Urinary bladder (tissue), 4 donors: ENCODE measurements around the gene KRT85. TPM values are rescaled to one million over a fixed set of nuclear protein-coding genes. Genes with fewer than 3 reads are reported as not detected.
A peak's percentile ranks its signal among the peaks of the same experiment; 100 is the strongest.
"Not testable (repeated sequence)": the region's sequence is repeated elsewhere in the genome, so short reads cannot be mapped to it uniquely, and the experiment has no call there.

ENCODE experiments used
- DNase-seq: peaks from one replicate; pipeline ENCODE4 v3.0.0-alpha.2; 2015; ENCODE audit errors: extremely low spot score
- H3K27ac ChIP-seq: one replicate; pipeline ENCODE4 v1.5.1; 2013; ENCODE audit warnings: low read depth, mild to moderate bottlenecking, moderate library complexity
- H3K36me3 ChIP-seq: one replicate; pipeline ENCODE4 v1.6.1; 2013; ENCODE audit warnings: mild to moderate bottlenecking, moderate library complexity; ENCODE audit not compliant: insufficient read depth
- H3K4me1 ChIP-seq: one replicate; pipeline ENCODE4 v1.6.1; 2013; ENCODE audit warnings: mild to moderate bottlenecking, moderate library complexity; ENCODE audit not compliant: insufficient read depth
- H3K4me3 ChIP-seq: one replicate; pipeline ENCODE4 v1.5.1; 2013; ENCODE audit warnings: low read depth, low read length
- WGBS: extraction: QIAGEN DNeasy Blood & Tissue Kit; methylation state at CpG from one replicate; pipeline ENCODE4 v1.1.7; 2013; 5-methylcytosine and 5-hydroxymethylcytosine counted together
- polyA plus RNA-seq: library from polyadenylated mRNA; stranded (reverse); fragments of 200-250 nt; gene quantifications from one replicate; pipeline ENCODE4 v1.2.3, GENCODE V29; 2013
- total RNA-seq: library from RNA; depleted of rRNA; stranded (reverse); fragments of >200 nt; gene quantifications from one replicate; pipeline ENCODE4 v1.2.3, GENCODE V29; 2014
- donor health status: healthy with polysubstance abuse.
- donor health status: healthy.

Gene KRT85
- total RNA-seq (not detected), polyA plus RNA-seq (not detected)

- no peaks in the 10 kb centered on the region for H3K4me1 ChIP-seq
- H3K36me3 ChIP-seq = no peaks in the 10 kb centered on the region
- DNase-seq = no peak
- no peak within 1 kb of the TSS for H3K4me3 ChIP-seq
- H3K27ac ChIP-seq = no peak within 1 kb of the TSS
- WGBS = 86% methylated on average over 42 of the region's 42 CpGs
Measured at GRCh38 chr12:52366738-52367485, at the start of gene KRT85. KRT85 (minus strand) TSS chr12:52367481; CDS start chr12:52367405, 76 bp downstream.

- no peaks in the 10 kb centered on the region for H3K36me3 ChIP-seq
- peak overlapping the region; percentile 17 for H3K27ac ChIP-seq
- H3K4me3 ChIP-seq = no peak overlapping the region
- 88% methylated on average over 1 of the region's 1 CpG for WGBS
- no peak for DNase-seq
- H3K4me1 ChIP-seq = no peaks in the 10 kb centered on the region
Measured at GRCh38 chr12:52416795-52417194, 49.5 kb upstream of the KRT85 start.

- no peaks in the 10 kb centered on the region for H3K36me3 ChIP-seq
- no peak overlapping the region for H3K27ac ChIP-seq
- no peaks in the 10 kb centered on the region for H3K4me1 ChIP-seq
- 58% methylated on average over 10 of the region's 10 CpGs for WGBS
- DNase-seq = no peak
- H3K4me3 ChIP-seq = no peak overlapping the region
Measured at GRCh38 chr12:52415870-52416750, 48.8 kb upstream of the KRT85 start.

DNA sequence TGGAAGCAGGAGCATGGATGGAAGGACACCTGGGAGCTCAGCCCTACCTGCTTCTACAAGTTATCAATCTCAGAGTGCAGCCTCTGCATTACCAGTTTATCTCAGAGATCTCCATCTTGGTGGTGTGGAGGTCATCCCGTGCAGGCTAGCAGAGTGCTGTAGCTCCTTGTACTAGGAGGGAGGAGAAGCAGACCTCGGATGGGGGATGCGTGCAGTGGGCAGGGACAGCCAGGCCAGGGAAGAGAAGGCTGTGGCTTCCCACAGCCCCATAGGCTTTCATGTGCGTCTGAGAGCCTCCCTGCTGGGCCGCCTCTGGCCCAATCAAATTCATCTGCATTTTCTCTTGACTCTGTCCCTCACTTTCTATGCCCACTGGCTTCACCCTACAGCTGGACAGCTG, 47.7 kb upstream of the KRT85 start:
- DNase-seq = no peak
- WGBS = 91% methylated on average over 5 of the region's 5 CpGs
- H3K4me3 ChIP-seq = no peak overlapping the region
- H3K36me3 ChIP-seq = no peaks in the 10 kb centered on the region
- H3K27ac ChIP-seq = no peak overlapping the region
- no peaks in the 10 kb centered on the region for H3K4me1 ChIP-seq

GRCh38 chr12:52413782-52414345, 46.6 kb upstream of the KRT85 start:
- no peak for DNase-seq
- Histone ChIP-seq H3K4me3 (no peak overlapping the region), H3K27ac (no peak overlapping the region), H3K36me3 (no peaks in the 10 kb centered on the region), H3K4me1 (no peaks in the 10 kb centered on the region)
- WGBS = 80% methylated on average over 8 of the region's 8 CpGs

- Histone ChIP-seq H3K4me1 (no peaks in the 10 kb centered on the region), H3K27ac (no peak overlapping the region), H3K4me3 (no peak overlapping the region), H3K36me3 (no peaks in the 10 kb centered on the region)
- 68% methylated on average over 4 of the region's 4 CpGs for WGBS
- DNase-seq = no peak
Measured at GRCh38 chr12:52413202-52413601, 45.9 kb upstream of the KRT85 start.

GRCh38 chr12:52411815-52412214, 44.5 kb upstream of the KRT85 start:
- H3K4me1 ChIP-seq = no peaks in the 10 kb centered on the region
- 93% methylated on average over 10 of the region's 10 CpGs for WGBS
- DNase-seq = no peak
- no peak overlapping the region for H3K27ac ChIP-seq
- H3K4me3 ChIP-seq = no peak overlapping the region
- H3K36me3 ChIP-seq = no peaks in the 10 kb centered on the region

DNA sequence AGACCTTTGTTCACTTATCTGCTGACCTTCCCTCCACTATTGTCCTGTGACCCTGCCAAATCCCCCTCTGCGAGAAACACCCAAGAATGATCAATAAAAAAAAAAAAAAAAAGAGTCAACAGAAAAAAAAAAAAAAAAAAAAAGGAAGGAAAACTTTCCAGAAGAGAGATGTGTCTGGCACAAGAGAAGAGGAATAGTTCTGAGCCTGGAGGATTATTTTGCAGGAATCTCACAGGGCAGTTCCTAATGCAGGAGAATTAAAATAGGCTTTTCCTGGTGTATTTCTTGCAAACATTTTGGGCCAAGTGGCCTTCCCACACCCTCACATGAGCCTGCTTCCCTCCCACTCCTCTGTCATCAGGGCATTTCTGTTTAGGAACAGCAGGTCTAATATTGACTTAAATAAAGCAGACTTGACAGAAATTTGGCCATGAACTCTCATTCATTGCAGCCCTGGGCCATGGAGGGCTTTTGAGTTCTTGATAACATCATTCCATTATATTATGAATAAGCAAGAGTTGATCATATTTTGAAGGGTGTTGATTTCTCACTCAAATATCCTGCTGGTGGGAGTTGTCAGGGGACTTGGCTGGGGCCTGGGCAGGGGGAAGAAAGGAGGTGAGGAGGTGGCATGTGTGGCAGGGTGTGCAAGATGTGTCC, 43.4 kb upstream of the KRT85 start:
- not testable (repeated sequence) for H3K27ac ChIP-seq, H3K36me3 ChIP-seq, DNase-seq, H3K4me3 ChIP-seq, H3K4me1 ChIP-seq
- no CpG with 5 or more reads among the region's 1 CpG for WGBS

GRCh38 chr12:52407918-52408317, 40.6 kb upstream of the KRT85 start:
- 90% methylated on average over 5 of the region's 5 CpGs for WGBS
- Histone ChIP-seq H3K36me3 (no peaks in the 10 kb centered on the region), H3K4me3 (no peak overlapping the region), H3K4me1 (no peaks in the 10 kb centered on the region), H3K27ac (no peak overlapping the region)
- no peak for DNase-seq

- H3K36me3 ChIP-seq = no peaks in the 10 kb centered on the region
- no peaks in the 10 kb centered on the region for H3K4me1 ChIP-seq
- no peak for DNase-seq
- no peak within 1 kb of the TSS for H3K27ac ChIP-seq
- no peak within 1 kb of the TSS for H3K4me3 ChIP-seq
- 93% methylated on average over 14 of the region's 14 CpGs for WGBS
Measured at GRCh38 chr12:52405922-52406385, 38.7 kb upstream of the KRT85 start, which contains the start of gene KRT82. KRT82 (minus strand) TSS chr12:52406335; CDS start chr12:52406277, 58 bp downstream.

DNA sequence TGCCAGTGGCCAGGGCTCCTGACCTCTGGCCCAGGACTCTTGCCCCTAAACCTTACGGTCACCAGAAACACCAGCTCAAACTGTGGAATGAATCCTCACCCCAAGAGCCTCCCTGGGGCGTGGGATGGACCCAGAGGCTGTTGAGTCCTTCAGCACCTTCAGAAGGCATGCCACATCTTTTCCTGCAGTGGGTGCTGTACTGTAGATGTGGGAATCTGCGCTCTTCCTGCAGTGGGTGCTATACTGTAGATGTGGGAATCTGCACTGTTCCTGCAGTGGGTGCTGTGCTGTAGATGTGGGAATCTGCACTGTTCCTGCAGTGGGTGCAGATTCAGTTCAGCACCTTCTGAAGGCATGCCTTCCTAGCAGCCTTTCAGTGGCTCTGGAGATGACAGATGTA, 37.7 kb upstream of the KRT85 start:
- Histone ChIP-seq H3K4me1 (no peaks in the 10 kb centered on the region), H3K4me3 (no peak overlapping the region), H3K36me3 (no peaks in the 10 kb centered on the region), H3K27ac (no peak overlapping the region)
- no peak for DNase-seq
- 91% methylated on average over 3 of the region's 3 CpGs for WGBS

GRCh38 chr12:52403561-52403960, 36.3 kb upstream of the KRT85 start:
- Histone ChIP-seq H3K4me1 (no peaks in the 10 kb centered on the region), H3K36me3 (no peaks in the 10 kb centered on the region), H3K4me3 (no peak overlapping the region), H3K27ac (no peak overlapping the region)
- DNase-seq = no peak
- WGBS = 94% methylated on average over 9 of the region's 9 CpGs

GRCh38 chr12:52402873-52403540, 35.7 kb upstream of the KRT85 start:
- Histone ChIP-seq H3K4me3 (no peak overlapping the region), H3K27ac (no peak overlapping the region), H3K36me3 (no peaks in the 10 kb centered on the region), H3K4me1 (no peaks in the 10 kb centered on the region)
- no peak for DNase-seq
- 73% methylated on average over 3 of the region's 3 CpGs for WGBS
